HG03575 (cell line): ENCODE measurements around the gene IL10RB.
A peak's percentile ranks its signal among the peaks of the same experiment; 100 is the strongest.
"Not testable (repeated sequence)": the region's sequence is repeated elsewhere in the genome, so short reads cannot be mapped to it uniquely, and the experiment has no call there.

Experiments
- ATAC-seq: cut with Tn5 transposase; IDR thresholded peaks from one replicate; pipeline ENCODE4 v1.9.1; 2021; ENCODE audit not compliant: unreplicated experiment, insufficient number of reproducible peaks, low FRiP score; ENCODE audit errors: extremely low read depth

Gene IL10RB

GRCh38 chr21:33317786-33318486 lies 51.8 kb downstream of the IL10RB start:
- ATAC-seq: no peak

GRCh38 chr21:33321005-33321404 lies 54.8 kb downstream of the IL10RB start:
- ATAC-seq: not testable (repeated sequence)

GRCh38 chr21:33323610-33324009 lies 57.4 kb downstream of the IL10RB start:
- not testable (repeated sequence) for ATAC-seq

GRCh38 chr21:33324291-33325221 lies 58.4 kb downstream of the IL10RB start, which contains the start of gene IFNAR1:
Gene IFNAR1, plus strand, starts transcription at chr21:33324970. Its CDS starts 86 bp downstream, at chr21:33325056.
- peak; percentile 51 for ATAC-seq

- peak; percentile 15 for ATAC-seq
Measured at GRCh38 chr21:33325222-33326067, 59.3 kb downstream of the IL10RB start.

- no peak for ATAC-seq
Measured at GRCh38 chr21:33327326-33327725, 61.2 kb downstream of the IL10RB start.

GRCh38 chr21:33327792-33328433 lies 61.7 kb downstream of the IL10RB start:
- ATAC-seq: no peak

- no peak for ATAC-seq
Measured at GRCh38 chr21:33330726-33331125, 64.6 kb downstream of the IL10RB start.

- no peak for ATAC-seq
Measured at GRCh38 chr21:33332143-33332542, 66.0 kb downstream of the IL10RB start.

GRCh38 chr21:33334191-33334590 lies 68.0 kb downstream of the IL10RB start:
- no peak for ATAC-seq

- ATAC-seq: no peak
Measured at GRCh38 chr21:33334824-33335223, 68.7 kb downstream of the IL10RB start.

- ATAC-seq: no peak
Measured at GRCh38 chr21:33339135-33339534, 73.0 kb downstream of the IL10RB start.

GRCh38 chr21:33339918-33340317 lies 73.8 kb downstream of the IL10RB start:
- ATAC-seq: no peak

- no peak for ATAC-seq
Measured at GRCh38 chr21:33345751-33346238, 79.6 kb downstream of the IL10RB start.
